Measurements from ENCODE around the gene UVSSA. TPM values are rescaled to one million over a fixed set of nuclear protein-coding genes. Genes with fewer than 3 reads are reported as not detected.

The UVSSA gene
- total and polyA plus RNA-seq, 2 donors (not counting 1 experiment from before 2014, with no cell fraction given) = 34.6 to 40.5 TPM

DNA sequence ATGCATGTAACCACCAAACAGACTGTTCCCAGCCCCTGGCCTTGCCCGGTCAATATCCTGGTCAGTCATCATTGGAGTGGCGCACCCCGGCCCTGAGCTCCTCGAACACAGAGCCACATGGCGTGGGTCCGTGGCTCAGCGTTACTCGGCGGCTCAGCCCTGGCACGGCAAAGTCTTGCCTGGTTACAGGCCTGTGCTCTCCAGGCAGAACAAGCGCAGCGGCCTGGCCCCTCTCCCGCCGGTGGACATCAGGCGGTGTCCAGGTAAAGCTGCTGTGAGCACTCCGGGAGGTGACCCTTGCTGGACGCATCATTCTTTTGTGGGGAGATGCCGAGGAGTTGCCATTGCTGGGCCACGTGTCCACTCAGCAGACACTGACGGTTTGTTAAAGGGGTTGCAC is 6.1 kb upstream of the UVSSA start:
- peaks cover 11% of the 10 kb centered on the region for H3K4me1 Mint-ChIP-seq
- H2AFZ ChIP-seq (ENCODE audit: insufficient read depth, low read depth, low read length, poor library complexity, severe bottlenecking) = no peak overlapping the region
- no peak overlapping the region for H3K9ac ChIP-seq (ENCODE audit: low read length)
- peaks cover 4 to 7% of the 10 kb centered on the region in 2 donors for H3K4me1 ChIP-seq (ENCODE audit: control insufficient read depth in 2 of 2, insufficient read depth in 2 of 2, low read length in 2 of 2)
- H3K4me2 ChIP-seq (replicated peaks; ENCODE audit: low read depth, low read length, poor library complexity, severe bottlenecking) = no peak overlapping the region
- H3K27me3 Mint-ChIP-seq = no peaks in the 10 kb centered on the region
- ATAC-seq (ENCODE audit: low read depth) (no peak), DNase-seq (no peak)
- peaks cover 0 to 44% of the 10 kb centered on the region in 2 experiments for H3K36me3 ChIP-seq (replicated peaks in 1 of 2; ENCODE audit: control extremely low read depth in 1 of 2, control insufficient read depth in 1 of 2, extremely low read depth in 1 of 2, insufficient read depth in 2 of 2, low read length in 1 of 2)
- H3K4me3 ChIP-seq (ENCODE audit: control extremely low read depth in 1 of 5, extremely low read depth in 1 of 5, insufficient read depth in 1 of 5, low read depth in 2 of 5, low read length in 4 of 5) = no peak overlapping the region
- 99% methylated on average over 18 of the region's 20 CpGs for WGBS (ENCODE audit: insufficient coverage)
- ChIA-PET POLR2A (no interaction called here), CTCF (interaction anchor here (0.6 to 0.8 kb wide), 2 partner anchors 22 to 212 kb away, joined by 3 read pairs; no protein-coding TSS in a partner anchor)
- TF ChIP-seq EZH2 (IDR thresholded peaks at IDR 0.05; ENCODE audit: borderline replicate concordance, insufficient read depth, low read depth, low read length, poor library complexity, severe bottlenecking) (no peak), CTCF (IDR thresholded peaks at IDR 0.05) (no peak)
- H4K20me1 ChIP-seq (ENCODE audit: control insufficient read depth, insufficient read depth, low read length, poor library complexity, severe bottlenecking) = no peaks in the 10 kb centered on the region
- H3K79me2 ChIP-seq (ENCODE audit: control insufficient read depth, insufficient read depth, low read length) = no peaks in the 10 kb centered on the region
- no peak overlapping the region for H3K4me3 Mint-ChIP-seq
- H3K27me3 ChIP-seq (replicated peaks in 1 of 4; ENCODE audit: control extremely low read depth in 1 of 4, control insufficient read depth in 3 of 4, insufficient read depth in 4 of 4, low read length in 3 of 4) = no peaks in the 10 kb centered on the region
- intact Hi-C loops (cut with micrococcal nuclease) = no loop called here
- H3K9me3 ChIP-seq (ENCODE audit: control extremely low read depth in 1 of 3, control insufficient read depth in 2 of 3, insufficient read depth in 1 of 3, low read length in 2 of 3) = peaks cover 0 to 9% (median 0%) of the 10 kb centered on the region in 3 donors
- no peak overlapping the region for H3K27ac Mint-ChIP-seq
- H3K9me3 Mint-ChIP-seq (ENCODE audit: insufficient read depth) = no peaks in the 10 kb centered on the region
- H3K27ac ChIP-seq (ENCODE audit: low read length in 2 of 2) = no peak overlapping the region

GRCh38 chr4:1342003-1342402 is 5.0 kb upstream of the UVSSA start:
- Histone ChIP-seq H4K20me1 (ENCODE audit: control insufficient read depth, insufficient read depth, low read length, poor library complexity, severe bottlenecking) (no peaks in the 10 kb centered on the region), H3K79me2 (ENCODE audit: control insufficient read depth, insufficient read depth, low read length) (no peaks in the 10 kb centered on the region), H3K27ac (ENCODE audit: low read length in 2 of 2) (no peak overlapping the region), H3K36me3 (replicated peaks in 1 of 2; ENCODE audit: control extremely low read depth in 1 of 2, control insufficient read depth in 1 of 2, extremely low read depth in 1 of 2, insufficient read depth in 2 of 2, low read length in 1 of 2) (peaks cover 0 to 38% of the 10 kb centered on the region in 2 experiments), H3K4me2 (replicated peaks; ENCODE audit: low read depth, low read length, poor library complexity, severe bottlenecking) (no peak overlapping the region), H3K9me3 (ENCODE audit: control extremely low read depth in 1 of 3, control insufficient read depth in 2 of 3, insufficient read depth in 1 of 3, low read length in 2 of 3) (peaks cover 0 to 9% (median 0%) of the 10 kb centered on the region in 3 donors), H3K4me1 (ENCODE audit: control insufficient read depth in 2 of 2, insufficient read depth in 2 of 2, low read length in 2 of 2) (peaks cover 4 to 9% of the 10 kb centered on the region in 2 donors), H2AFZ (ENCODE audit: insufficient read depth, low read depth, low read length, poor library complexity, severe bottlenecking) (no peak overlapping the region), H3K4me3 (ENCODE audit: control extremely low read depth in 1 of 5, extremely low read depth in 1 of 5, insufficient read depth in 1 of 5, low read depth in 2 of 5, low read length in 4 of 5) (no peak overlapping the region), H3K27me3 (replicated peaks in 1 of 4; ENCODE audit: control extremely low read depth in 1 of 4, control insufficient read depth in 3 of 4, insufficient read depth in 4 of 4, low read length in 3 of 4) (no peaks in the 10 kb centered on the region), H3K9ac (ENCODE audit: low read length) (no peak overlapping the region)
- Mint-ChIP-seq H3K4me3 (no peak overlapping the region), H3K27me3 (no peaks in the 10 kb centered on the region), H3K9me3 (ENCODE audit: insufficient read depth) (no peaks in the 10 kb centered on the region), H3K4me1 (peaks cover 12% of the 10 kb centered on the region), H3K27ac (no peak overlapping the region)
- intact Hi-C loops (cut with micrococcal nuclease) = no loop called here
- CTCF ChIA-PET = no interaction called here
- TF ChIP-seq EZH2 (IDR thresholded peaks at IDR 0.05; ENCODE audit: borderline replicate concordance, insufficient read depth, low read depth, low read length, poor library complexity, severe bottlenecking) = no peak
- no peak for TF ChIP-seq CTCF (IDR thresholded peaks at IDR 0.05)
- DNase-seq (no peak), ATAC-seq (ENCODE audit: low read depth) (no peak)
- POLR2A ChIA-PET = no interaction called here
- no CpG with 5 or more reads among the region's 1 CpG for WGBS (ENCODE audit: insufficient coverage)

Measured in B cell (primary cell).